ENCODE measurements around the gene TMEM245.
"Not testable (repeated sequence)": the region's sequence is repeated elsewhere in the genome, so short reads cannot be mapped to it uniquely, and the experiment has no call there.

The TMEM245 gene

GRCh38 chr9:109132567-109133021 lies 12.8 kb upstream of the TMEM245 start:
- no peak for DNase-seq (ENCODE audit: low read depth in 3 of 3)

DNA sequence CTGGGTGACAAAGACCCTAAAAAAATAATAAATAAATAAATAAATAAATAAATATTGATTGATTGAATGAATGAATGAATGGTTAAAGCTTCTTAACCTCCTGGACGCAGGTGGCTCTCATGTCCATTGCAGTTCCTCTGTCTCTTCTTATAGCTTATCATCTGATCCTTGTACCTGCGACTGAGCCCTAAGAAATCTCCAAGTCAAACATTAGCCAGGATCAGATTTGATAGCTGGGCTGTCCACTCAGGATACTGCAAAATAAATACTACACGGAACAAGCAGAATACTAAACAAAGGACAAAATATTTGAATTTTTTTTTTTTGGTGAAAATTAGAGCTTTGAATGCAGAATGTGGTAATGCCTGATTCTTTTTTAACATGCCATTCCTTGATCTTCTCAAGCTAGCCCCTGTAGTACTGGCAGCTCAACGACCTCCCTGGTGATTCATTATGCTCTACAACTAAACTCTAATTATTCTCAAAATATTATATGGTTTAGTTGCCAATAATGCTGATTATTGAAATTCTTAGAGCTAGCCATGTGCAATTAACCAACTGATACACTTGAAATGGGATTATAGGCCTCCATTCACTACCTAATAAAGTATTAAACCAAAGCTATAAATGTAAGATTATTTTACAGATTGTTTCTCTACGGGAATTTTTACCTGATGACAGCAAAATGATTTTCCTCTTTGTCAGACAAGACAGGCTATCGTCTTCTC lies 9.9 kb upstream of the TMEM245 start:
- DNase-seq (ENCODE audit: low read depth in 3 of 3), result no peak

DNA sequence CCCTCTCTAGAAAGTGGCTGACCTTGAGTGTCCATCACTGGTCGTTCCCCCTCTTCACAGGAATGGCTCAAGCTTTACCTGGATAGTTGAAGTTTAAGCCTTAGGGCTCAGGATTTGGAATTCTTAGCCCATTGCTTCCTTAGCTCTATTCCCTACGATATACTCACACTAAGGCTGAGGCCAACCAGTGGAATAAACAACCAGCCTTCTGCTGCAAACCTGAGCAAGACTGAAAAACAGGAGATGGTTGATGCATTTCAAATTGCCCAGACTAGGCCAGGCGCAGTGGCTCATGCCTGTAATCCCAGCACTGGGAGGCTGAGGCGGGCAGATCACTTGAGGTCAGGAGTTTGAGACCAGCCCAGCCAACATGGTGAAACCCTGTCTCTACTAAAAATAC lies 6.9 kb upstream of the TMEM245 start:
- not testable (repeated sequence) for DNase-seq (ENCODE audit: low read depth in 3 of 3)

DNA sequence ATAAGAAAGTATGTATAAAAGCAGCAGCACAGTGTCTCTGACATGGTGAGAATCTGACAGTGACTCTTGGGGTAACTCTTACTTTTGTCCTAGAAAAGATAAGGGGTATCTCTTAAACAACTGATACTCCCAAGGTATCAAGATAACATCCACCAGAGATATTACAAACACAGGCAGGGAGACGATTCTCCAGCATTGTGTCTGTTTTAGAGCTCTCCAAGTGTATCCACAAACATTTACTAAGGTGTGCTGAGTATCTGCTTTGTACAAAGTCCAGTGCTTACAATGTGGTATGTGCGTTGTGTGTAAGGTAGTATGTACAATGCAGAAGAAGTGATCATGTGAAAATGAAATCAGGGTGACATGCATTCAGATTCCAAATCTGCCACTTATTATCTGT lies 4.4 kb upstream of the TMEM245 start:
- no peak for DNase-seq (ENCODE audit: low read depth in 3 of 3)

DNA sequence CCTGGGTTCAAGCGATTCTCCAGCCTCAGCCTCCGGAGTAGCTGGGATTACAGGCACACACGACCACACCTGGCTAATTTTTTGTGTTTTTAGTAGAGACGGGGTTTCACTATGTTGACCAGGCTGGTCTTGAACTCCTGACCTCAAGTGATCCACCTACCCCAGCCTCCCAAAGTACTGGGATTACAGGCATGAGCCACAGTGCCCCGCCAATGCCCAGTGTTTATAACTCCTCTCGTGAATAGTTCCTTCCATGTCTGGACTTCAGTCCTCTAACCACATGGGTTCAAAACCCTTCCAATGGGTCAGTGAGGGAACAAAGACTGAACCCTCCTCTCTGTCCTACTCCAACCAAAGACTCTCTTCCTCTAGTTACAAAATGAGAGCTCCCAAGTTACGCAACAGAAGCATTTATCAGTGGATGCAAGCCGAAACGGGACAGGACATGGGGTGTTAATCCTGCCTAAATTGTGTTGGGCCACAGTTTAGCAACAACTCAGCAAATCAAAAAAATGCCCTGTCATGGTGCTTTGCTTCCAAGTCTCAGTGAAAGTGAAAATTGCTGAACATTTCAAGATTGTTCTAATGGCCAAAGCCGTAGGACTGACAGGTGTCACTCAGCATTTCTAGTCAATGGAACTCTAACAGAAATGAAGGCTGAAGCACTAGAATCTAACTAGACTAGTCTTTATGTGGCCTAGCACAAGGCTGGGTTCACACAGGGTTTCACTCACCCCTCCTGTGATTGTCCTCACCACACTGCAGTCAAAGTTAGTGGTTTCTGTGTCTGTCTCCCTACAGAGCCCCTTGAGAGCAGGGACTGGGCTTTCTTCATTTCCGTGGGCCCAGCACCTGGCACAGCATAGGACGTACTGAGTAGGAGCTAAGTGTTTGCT lies 3.2 kb upstream of the TMEM245 start:
- no peak for DNase-seq (ENCODE audit: low read depth in 3 of 3)

DNA sequence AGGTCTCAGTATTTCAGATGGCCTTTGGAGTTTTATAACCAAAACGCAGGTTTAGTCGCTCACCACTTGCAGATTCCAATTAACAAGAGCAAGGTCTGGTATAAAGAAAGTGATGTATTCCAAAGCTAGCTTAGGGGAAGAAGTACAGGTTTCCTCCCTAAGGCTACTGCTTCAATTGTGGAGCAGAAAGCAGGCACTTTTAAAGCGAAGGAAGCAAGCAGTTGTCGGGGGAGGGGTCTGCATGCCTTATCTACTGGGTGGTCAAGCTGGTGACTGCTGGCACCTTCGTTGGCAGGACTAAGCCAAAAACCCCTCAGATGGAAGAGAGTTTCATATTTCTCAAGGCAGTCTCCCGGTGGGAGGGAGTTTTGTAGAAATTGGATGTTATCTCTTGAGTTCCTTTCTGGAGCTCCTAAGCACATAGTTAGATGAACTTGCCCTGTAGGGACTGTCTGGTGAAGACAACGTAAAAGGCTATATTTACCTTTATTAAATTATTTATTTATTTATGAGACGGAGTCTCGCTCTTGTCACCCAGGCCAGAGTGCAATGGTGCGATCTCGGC lies 1.6 kb upstream of the TMEM245 start:
- no peak for DNase-seq (ENCODE audit: low read depth in 3 of 3)

GRCh38 chr9:109120204-109120789 lies 550 bp upstream of the TMEM245 start:
- DNase-seq (ENCODE audit: low read depth in 3 of 3), result no peak

DNA sequence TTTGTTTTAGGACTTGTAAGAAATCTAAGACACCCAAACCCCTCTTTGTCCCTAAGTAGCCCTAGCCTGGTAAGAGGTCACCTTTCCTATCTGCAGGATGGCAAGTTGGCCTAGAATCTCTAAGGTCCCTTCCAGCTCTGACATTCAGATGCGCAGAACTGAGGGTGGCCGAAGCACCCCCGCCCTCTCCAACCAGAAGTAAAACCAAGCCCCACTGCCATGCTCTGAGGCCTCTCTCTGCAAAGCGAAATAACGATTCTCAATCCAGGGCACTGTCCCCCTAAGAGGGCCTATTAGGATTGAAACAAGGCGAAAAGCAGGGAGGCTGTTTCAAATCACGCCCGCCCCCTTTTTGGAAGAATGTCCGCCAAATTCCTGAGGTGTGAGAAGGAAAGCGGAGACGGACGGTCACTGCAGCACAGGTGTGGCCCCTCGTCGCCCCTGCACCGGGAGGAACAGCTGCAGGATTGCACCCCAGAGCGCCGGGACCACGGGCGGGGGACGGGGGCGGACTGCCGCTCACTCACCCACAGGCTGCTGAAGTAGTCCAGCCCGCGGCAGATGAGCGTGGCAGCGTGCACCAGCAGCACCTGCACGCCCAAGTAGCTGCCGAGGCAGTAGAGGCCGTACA lies 824 bp downstream of the TMEM245 start:
- DNase-seq (ENCODE audit: low read depth in 3 of 3), result no peak

DNA sequence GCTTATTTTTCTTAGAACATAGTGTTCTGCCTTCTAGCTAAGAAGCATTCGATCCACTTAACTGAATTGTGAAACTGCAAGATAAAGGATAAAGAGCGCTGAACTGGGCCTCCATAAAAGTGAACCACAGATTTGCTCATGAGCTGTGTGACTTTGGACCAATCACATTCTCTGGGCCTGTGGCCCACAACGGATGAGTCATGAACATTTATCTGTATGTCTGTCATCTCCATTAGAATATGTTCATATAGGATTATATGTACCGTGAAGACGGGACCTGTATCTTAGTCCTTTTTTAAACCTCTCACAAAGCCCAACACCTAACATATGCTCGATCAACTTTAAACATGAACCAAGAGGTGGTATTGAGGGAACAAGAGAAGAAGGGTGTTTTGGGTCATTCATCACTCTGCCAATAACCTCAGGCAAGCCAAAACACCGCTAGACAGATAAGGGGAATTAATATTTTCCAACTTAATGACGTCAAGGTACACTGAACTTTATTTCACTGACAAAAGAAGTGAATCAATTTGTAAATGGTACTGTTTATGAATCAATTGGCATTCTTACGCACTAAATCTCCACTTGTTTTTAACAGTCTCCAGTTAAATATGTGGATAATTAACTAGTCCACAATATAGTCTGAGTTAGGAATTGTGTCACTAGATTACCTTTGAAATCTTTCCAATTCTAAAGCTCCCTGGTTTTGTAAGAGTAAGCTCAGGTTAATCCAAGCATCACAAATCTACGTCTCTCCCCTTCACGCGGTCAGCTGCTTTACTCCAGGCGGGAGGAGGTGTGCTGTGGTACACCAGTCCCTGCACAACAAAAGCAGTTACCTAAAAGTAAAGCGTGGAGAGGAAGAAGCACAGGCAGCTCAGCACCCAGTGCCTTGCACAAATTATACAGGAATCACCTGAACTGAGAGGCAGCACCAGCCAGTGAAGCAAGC lies 1.6 kb downstream of the TMEM245 start:
- peak in 2 of 3 experiments; percentile 38 to 44 for DNase-seq (ENCODE audit: low read depth in 3 of 3)

GRCh38 chr9:109115931-109116526 lies 3.7 kb downstream of the TMEM245 start:
- DNase-seq (ENCODE audit: low read depth in 3 of 3), result no peak

DNA sequence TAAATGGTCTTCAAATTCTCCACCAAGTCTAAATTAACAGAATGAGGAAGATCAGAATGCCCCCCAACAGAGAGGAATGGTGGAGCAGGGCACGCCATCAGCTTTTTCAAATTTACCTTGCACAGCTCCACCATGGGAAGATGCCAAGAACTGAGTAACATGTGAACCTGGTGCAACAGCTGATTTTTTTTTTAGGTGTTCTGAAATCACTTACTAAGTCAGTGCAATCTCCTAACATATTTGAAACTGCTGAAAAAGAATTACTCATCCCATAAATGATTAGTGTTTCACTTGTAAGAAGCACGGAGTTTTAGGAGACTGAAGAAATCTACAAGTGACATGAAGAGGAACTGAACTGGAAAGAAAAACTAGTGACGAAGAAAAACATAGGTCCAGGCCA lies 5.1 kb downstream of the TMEM245 start:
- no peak for DNase-seq (ENCODE audit: low read depth in 3 of 3)

DNA sequence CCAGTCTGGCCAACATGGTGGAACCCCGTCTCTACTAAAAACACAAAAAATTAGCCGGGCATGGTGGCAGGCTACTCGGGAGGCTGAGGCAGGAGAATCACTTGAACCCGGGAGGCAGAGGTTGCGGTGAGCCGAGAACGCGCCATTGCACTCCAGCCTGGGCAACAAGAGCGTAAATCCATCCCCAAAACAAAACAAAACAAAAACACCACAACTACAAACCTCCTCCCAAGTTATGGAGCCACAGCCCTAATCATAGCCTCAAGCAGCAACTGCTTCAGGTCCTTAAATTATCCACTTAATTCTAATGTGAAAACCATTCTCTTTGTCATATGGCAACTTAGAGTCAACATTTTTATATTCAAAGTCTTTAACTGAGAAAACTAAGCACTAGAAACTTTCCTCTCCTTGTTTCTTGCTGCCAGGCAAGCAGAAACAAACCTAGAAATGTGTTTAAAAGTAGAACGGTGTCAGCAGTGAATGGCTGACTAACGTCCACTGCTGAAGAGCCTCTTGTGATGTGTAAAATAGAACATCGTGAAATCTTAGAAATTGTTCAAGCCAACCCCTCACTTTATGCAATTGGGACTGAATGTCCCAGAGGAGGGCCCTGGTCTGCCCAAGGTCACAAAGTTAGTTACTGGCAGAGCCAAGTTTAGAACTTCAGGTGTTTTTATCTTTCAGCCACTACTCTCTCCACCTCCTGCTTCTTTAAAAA lies 5.7 kb downstream of the TMEM245 start:
- no peak for DNase-seq (ENCODE audit: low read depth in 3 of 3)

GRCh38 chr9:109113254-109113653 lies 6.5 kb downstream of the TMEM245 start:
- DNase-seq (ENCODE audit: low read depth in 3 of 3), result no peak

DNA sequence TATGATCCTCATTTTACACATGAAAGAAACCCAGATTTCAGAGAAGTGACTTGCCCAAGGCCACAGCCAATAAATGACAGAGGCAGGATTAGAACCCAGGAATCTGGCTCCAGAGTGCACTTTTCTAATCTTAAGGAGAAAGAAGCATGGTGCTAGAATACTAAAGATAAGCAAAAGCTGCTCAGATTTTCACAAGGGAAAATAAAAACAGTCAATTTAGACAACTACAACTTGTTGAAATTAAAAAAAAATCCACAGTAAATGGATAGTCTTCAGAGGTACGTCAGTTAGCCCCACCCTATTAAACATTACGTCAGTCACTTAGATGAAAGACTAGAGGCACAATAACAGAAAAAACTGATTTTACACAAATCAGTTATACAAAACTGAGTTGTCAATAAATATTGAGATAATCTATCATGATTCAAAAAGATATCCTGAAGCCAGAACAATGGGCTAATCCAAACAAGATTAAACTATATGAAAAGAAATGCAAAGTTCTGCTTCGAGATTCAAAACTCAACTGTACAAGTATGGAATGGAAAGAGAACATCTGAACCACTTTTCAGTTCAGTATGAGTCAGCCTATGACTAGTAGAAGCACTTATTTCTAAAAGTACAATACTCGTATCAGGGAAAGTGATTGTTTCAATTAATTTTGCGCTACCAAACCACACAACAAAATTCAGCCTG lies 9.3 kb downstream of the TMEM245 start:
- DNase-seq (ENCODE audit: low read depth in 3 of 3), result no peak

DNA sequence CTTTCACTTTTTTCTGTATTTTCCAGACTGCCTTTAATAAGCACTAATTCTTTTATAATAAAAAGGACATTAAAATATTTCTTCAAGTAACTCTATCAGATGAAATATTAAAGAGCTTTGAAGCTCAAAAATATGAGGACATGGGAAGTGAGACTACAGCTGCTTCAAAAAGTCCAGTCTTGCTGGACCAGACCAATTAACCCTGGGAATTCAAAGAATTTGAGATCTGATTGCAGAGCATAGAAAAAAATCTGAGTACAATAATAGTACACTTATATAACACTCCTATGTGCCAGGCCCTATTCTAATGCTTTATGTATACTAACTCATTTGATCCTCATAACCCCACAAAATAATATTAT lies 9.8 kb downstream of the TMEM245 start:
- DNase-seq (ENCODE audit: low read depth in 3 of 3), result no peak

GRCh38 chr9:109108318-109108717 lies 11.4 kb downstream of the TMEM245 start:
- no peak for DNase-seq (ENCODE audit: low read depth in 3 of 3)

DNA sequence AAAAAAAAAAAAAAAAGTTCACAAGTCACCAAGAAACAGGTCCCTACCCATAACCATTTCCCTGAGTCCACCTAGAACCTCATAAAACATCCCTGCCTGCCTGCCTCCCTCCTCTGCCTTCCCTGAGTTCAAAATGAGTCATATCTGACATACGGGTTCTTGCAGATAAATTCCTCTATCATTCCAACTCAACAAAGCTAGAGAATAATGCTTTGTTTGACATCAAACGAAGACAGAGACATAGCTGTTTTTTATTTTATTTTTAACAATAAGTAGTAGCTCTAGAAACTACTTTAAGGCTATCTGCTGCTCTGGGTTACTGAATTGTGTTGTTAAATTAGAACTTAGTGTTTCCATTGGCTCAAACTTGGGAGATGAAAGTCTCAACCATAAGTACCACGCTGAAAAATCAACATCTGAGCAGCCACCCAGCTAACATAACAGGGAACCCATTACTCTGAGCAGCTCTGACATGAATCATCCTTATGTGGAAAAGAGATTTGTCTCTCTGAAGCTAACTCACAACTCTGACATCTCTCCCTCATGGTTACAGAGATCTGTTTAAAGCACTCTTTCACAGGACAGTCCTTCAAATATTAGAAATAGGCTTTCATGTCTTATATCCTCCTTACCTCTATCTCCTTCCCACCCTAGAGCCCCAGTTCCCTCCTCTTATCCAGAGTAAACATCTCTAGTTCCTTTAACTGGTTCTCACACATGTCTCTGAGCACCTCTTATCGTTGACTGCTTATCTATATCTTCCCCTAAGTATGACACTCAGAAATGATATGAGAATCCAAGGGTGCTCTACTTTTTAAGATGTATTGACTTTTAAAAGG lies 12.1 kb downstream of the TMEM245 start:
- DNase-seq (ENCODE audit: low read depth in 3 of 3), result no peak

DNA sequence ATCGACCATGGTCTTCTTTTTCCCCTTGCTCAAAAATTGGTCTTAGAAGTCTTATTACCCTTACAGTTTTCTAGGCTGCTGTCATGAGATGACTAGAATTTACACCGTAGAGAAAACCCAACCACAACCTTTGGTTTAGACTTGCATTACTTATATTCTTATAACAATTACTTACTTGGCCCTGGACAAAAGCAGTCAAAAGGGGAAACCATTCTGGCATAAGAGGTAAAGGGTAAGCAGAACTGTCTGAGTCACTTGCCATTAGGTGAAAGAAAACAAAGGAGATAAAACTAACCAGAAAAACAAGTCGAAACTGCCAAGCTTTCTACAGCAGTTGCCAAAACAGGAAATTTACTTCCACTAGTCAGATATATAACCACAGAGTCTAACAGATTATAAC lies 17.9 kb downstream of the TMEM245 start:
- no peak for DNase-seq (ENCODE audit: low read depth in 3 of 3)

Measured in stimulated activated CD4-positive, alpha-beta T cell treated with anti-CD3 and anti-CD28 coated beads, TNF-alpha, amount 100 ng/mL, for 24 hours (primary cell).